Measurements from ENCODE around the gene CPTP. TPM values are rescaled to one million over a fixed set of nuclear protein-coding genes. Genes with fewer than 3 reads are reported as not detected.

CPTP gene
- total RNA-seq, 4 donors from 2014 or later: 15.4 to 44.9 (median 31.5) TPM

DNA sequence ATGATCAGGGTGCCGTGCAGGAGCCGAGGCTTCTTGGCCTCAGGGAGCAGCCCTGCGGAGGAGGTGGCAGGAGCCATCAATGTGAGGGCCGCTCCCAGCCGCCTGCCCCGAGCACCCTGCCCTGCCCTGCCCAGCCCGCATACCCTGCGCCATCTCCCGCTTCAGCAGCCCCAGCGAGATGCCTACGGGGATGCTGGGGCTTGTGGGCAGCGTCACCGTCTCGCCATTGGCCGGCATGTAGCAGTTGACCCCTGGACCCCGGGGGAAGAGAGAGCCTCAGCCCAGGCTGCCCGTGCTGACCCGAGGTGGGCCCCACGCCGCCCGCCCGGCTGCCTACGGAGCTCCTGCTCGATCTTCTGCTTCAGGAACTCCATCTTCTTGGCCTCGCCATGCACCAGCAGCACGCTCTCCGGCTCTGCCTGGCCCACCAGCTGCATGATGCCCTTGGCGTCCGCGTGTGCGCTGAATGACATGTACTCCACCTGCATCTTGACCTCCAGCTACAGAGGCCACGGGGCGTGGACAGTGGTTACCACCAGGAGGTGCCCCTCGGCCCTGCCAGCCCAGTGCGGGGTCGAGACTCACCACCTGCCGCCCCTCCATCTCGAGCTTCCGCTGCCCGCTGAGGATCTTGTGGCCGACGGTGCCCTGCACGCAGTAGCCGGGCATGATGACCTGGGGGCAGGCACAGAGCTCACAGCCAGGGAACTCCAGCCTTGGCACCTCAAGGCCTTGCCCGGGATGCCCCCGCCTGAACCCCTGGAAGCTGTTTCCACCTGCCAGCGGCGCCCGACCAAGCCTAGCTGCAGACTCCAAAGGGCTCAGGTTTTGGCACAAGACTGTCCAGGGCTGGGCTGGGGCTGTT is 11.9 kb upstream of the CPTP start:
- no peak overlapping the region for H3K27ac ChIP-seq (replicated peaks in 1 of 4)
- intact Hi-C loops (cut with DNase I): no loop called here
- peaks cover 43 to 71% (median 60%) of the 10 kb centered on the region in 4 donors for H3K36me3 ChIP-seq
- no peaks in the 10 kb centered on the region for H3K27me3 ChIP-seq
- no peaks in the 10 kb centered on the region for H3K9me3 ChIP-seq
- 89% methylated on average over 30 of the region's 49 CpGs for WGBS
- H3K4me1 ChIP-seq: peaks cover 14 to 50% (median 46%) of the 10 kb centered on the region in 4 donors
- no peak for TF ChIP-seq POLR2A (IDR thresholded peaks at IDR 0.05; ENCODE audit: low read depth)
- TF ChIP-seq EP300 (IDR thresholded peaks at IDR 0.05): no peak
- no peak for TF ChIP-seq POLR2AphosphoS5 (IDR thresholded peaks at IDR 0.05)
- TF ChIP-seq CTCF (IDR thresholded peaks at IDR 0.05): no peak
- no peak overlapping the region for H3K4me3 ChIP-seq
- no peak for DNase-seq (ENCODE audit: extremely low spot score)

- H3K36me3 ChIP-seq: peaks cover 43 to 71% (median 60%) of the 10 kb centered on the region in 4 donors
- no peaks in the 10 kb centered on the region for H3K9me3 ChIP-seq
- intact Hi-C loops (cut with DNase I): no loop called here
- H3K27me3 ChIP-seq: no peaks in the 10 kb centered on the region
- no peak for DNase-seq (ENCODE audit: extremely low spot score)
- no peak overlapping the region for H3K4me3 ChIP-seq
- H3K4me1 ChIP-seq: peaks cover 18 to 60% (median 54%) of the 10 kb centered on the region in 4 donors
- WGBS: 91% methylated on average over 35 of the region's 37 CpGs
- no peak overlapping the region for H3K27ac ChIP-seq (replicated peaks in 1 of 4)
- TF ChIP-seq CTCF (IDR thresholded peaks at IDR 0.05) (no peak), POLR2A (IDR thresholded peaks at IDR 0.05; ENCODE audit: low read depth) (no peak), POLR2AphosphoS5 (IDR thresholded peaks at IDR 0.05) (no peak), EP300 (IDR thresholded peaks at IDR 0.05) (no peak)
These were observed 10.9 kb upstream of the CPTP start for GRCh38 chr1:1313500-1314236.

GRCh38 chr1:1314237-1314586 is 10.4 kb upstream of the CPTP start:
- TF ChIP-seq EP300 (IDR thresholded peaks at IDR 0.05) (no peak), CTCF (IDR thresholded peaks at IDR 0.05) (no peak), POLR2AphosphoS5 (IDR thresholded peaks at IDR 0.05) (no peak), POLR2A (IDR thresholded peaks at IDR 0.05; ENCODE audit: low read depth) (no peak)
- WGBS: 92% methylated on average over 11 of the region's 15 CpGs
- Histone ChIP-seq H3K4me3 (no peak overlapping the region), H3K36me3 (peaks cover 43 to 76% (median 65%) of the 10 kb centered on the region in 4 donors), H3K27me3 (no peaks in the 10 kb centered on the region), H3K9me3 (no peaks in the 10 kb centered on the region), H3K27ac (replicated peaks in 1 of 4) (peak overlapping the region in 1 of 4 donors; percentile 53), H3K4me1 (peaks cover 20 to 60% (median 54%) of the 10 kb centered on the region in 4 donors)
- intact Hi-C loops (cut with DNase I): no loop called here
- DNase-seq (ENCODE audit: extremely low spot score): no peak

DNA sequence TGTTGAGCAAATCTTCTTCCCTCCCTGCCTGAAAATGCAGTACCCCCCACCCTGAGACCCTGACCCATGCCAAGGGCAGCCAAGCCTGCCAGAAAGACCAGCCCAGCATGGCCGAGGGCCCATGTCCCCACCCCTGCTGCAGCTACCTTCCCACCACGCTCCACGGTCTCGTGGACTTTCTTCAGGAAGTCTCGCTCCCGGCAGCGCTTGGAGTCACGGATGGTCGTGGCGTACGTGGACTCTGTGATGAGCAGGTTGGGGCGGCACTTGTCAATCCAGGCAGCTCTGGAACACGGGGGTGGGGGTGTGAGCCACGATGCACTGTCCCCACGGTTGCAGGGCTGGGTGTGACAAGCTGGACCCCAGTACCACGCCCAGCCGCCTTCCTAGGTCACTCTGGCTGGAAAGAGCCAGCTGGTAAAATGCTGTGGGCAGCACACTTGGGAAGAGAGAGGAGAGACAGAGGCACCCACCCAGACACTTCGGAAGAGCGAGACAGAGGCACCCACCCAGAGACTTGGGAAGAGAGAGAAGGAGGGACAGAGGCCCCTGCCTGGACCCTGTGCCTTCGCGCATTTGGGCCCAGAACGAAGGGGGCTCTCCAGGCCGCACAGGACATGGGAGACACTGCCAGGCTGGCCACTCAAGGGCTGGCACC is 9.8 kb upstream of the CPTP start:
- no peak for DNase-seq (ENCODE audit: extremely low spot score)
- Histone ChIP-seq H3K36me3 (peaks cover 43 to 80% (median 71%) of the 10 kb centered on the region in 4 donors), H3K4me1 (peaks cover 15 to 60% (median 54%) of the 10 kb centered on the region in 4 donors), H3K27ac (replicated peaks in 1 of 4) (peak overlapping the region; percentile 53 to 84 (median 82)), H3K27me3 (no peaks in the 10 kb centered on the region), H3K4me3 (no peak overlapping the region), H3K9me3 (no peaks in the 10 kb centered on the region)
- TF ChIP-seq EP300 (IDR thresholded peaks at IDR 0.05): no peak
- no peak for TF ChIP-seq CTCF (IDR thresholded peaks at IDR 0.05)
- no peak for TF ChIP-seq POLR2AphosphoS5 (IDR thresholded peaks at IDR 0.05)
- no peak for TF ChIP-seq POLR2A (IDR thresholded peaks at IDR 0.05; ENCODE audit: low read depth)
- WGBS: 83% methylated on average over 15 of the region's 23 CpGs
- intact Hi-C loops (cut with DNase I): no loop called here

Data from esophagus muscularis mucosa (tissue), 4 donors.